Kidney epithelial cell (primary cell): ENCODE data around the gene ARHGEF7. TPM values are rescaled to one million over a fixed set of nuclear protein-coding genes. Genes with fewer than 3 reads are reported as not detected.

ENCODE experiments used
- DNase-seq: peaks from one replicate; pipeline ENCODE4 v3.0.0-alpha.2; 2010; ENCODE audit warnings: low read depth
- H3K27me3 ChIP-seq: 2 replicates; pipeline ENCODE4 v1.6.0; 2011; ENCODE audit warnings: low read length; ENCODE audit not compliant: control insufficient read depth, insufficient read depth
- H3K36me3 ChIP-seq: 2 replicates; pipeline ENCODE4 v1.5.1; 2011; ENCODE audit warnings: low read length; ENCODE audit not compliant: control insufficient read depth, insufficient read depth
- H3K4me3 ChIP-seq: 2 replicates; pipeline ENCODE4 v1.5.1; 2011; ENCODE audit warnings: low read depth, mild to moderate bottlenecking, control low read depth, low read length
- CTCF ChIP-seq: IDR thresholded peaks from 2 replicates; pipeline ENCODE4 v1.5.1; 2011; ENCODE audit warnings: mild to moderate bottlenecking, moderate library complexity, low read length, control low read depth, inconsistent platforms; ENCODE audit not compliant: insufficient read depth, poor library complexity, severe bottlenecking
- total RNA-seq: library from RNA; depleted of rRNA; stranded (reverse); fragments of >200 nt; gene quantifications from 2 replicates; pipeline ENCODE4 v1.2.3, GENCODE V29; 2015

The ARHGEF7 gene
- total RNA-seq, 1 donor from 2014 or later, result 32.4 TPM

- DNase-seq, result no peak
Observed at GRCh38 chr13:111119966-111120365, 4.9 kb downstream of the ARHGEF7 start.

GRCh38 chr13:111120422-111120821 lies 5.3 kb downstream of the ARHGEF7 start:
- H3K36me3 ChIP-seq, result no peaks in the 10 kb centered on the region
- no peak for DNase-seq
- peaks cover 39% of the 10 kb centered on the region for H3K27me3 ChIP-seq
- TF ChIP-seq CTCF, result no peak
- no peak overlapping the region for H3K4me3 ChIP-seq

More at GRCh38 chr13:111119966-111120365, 4.9 kb downstream of the ARHGEF7 start:
- H3K4me3 ChIP-seq, result no peak overlapping the region
- peaks cover 41% of the 10 kb centered on the region for H3K27me3 ChIP-seq
- H3K36me3 ChIP-seq, result no peaks in the 10 kb centered on the region
- TF ChIP-seq CTCF, result no peak

GRCh38 chr13:111120913-111121312 lies 5.8 kb downstream of the ARHGEF7 start:
- Histone ChIP-seq H3K4me3 (no peak overlapping the region), H3K27me3 (peaks cover 36% of the 10 kb centered on the region), H3K36me3 (no peaks in the 10 kb centered on the region)
- no peak for TF ChIP-seq CTCF
- no peak for DNase-seq

- no peak overlapping the region for H3K4me3 ChIP-seq
- no peak for TF ChIP-seq CTCF
- H3K36me3 ChIP-seq, result no peaks in the 10 kb centered on the region
- DNase-seq, result no peak
- peaks cover 32% of the 10 kb centered on the region for H3K27me3 ChIP-seq
Observed at GRCh38 chr13:111121506-111121905, 6.4 kb downstream of the ARHGEF7 start.

- no peak overlapping the region for H3K4me3 ChIP-seq
- H3K36me3 ChIP-seq, result no peaks in the 10 kb centered on the region
- no peak for TF ChIP-seq CTCF
- peaks cover 29% of the 10 kb centered on the region for H3K27me3 ChIP-seq
- no peak for DNase-seq
Observed at GRCh38 chr13:111122056-111122455, 6.9 kb downstream of the ARHGEF7 start.

GRCh38 chr13:111122631-111123030 lies 7.5 kb downstream of the ARHGEF7 start:
- TF ChIP-seq CTCF, result no peak
- H3K27me3 ChIP-seq, result peaks cover 29% of the 10 kb centered on the region
- no peak overlapping the region for H3K4me3 ChIP-seq
- H3K36me3 ChIP-seq, result no peaks in the 10 kb centered on the region
- DNase-seq, result no peak
